Measurements from ENCODE around the gene GRIK3. TPM values are rescaled to one million over a fixed set of nuclear protein-coding genes. Genes with fewer than 3 reads are reported as not detected.

The GRIK3 gene
- total and polyA plus RNA-seq, 4 donors, result 0.03 to 0.08 (median 0.05) TPM; not detected in 1

DNA sequence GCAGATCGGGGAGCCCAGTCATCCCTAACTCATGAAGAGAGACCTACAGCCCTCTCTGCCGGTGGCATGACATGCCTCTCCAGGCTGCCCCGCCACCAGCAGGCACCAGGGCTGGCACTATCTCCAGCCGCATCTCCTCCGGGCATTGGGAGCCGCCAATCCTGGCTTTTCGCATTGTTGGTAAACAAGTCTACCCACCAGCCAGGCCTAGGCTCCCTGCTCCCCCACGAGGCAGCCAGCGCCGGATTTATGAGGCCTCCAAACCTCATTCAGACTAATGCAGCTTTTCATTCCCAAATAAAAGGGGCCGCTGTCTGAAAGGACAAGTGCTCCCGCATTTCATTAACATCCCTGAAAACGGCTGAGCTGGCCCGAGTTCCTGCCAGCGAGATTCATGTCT is 3.4 kb upstream of the GRIK3 start:
- Histone ChIP-seq H3K9me3 (ENCODE audit: control insufficient read depth in 4 of 4, low read length in 3 of 4) (no peaks in the 10 kb centered on the region), H3K4me1 (ENCODE audit: control insufficient read depth in 4 of 4, insufficient read depth in 4 of 4, low read length in 3 of 4) (peaks cover 0 to 8% (median 3%) of the 10 kb centered on the region in 4 donors), H3K27ac (ENCODE audit: low read depth in 1 of 2, low read length in 2 of 2) (no peak overlapping the region), H3K4me3 (ENCODE audit: low read depth in 1 of 3, low read length in 3 of 3) (no peak overlapping the region), H3K36me3 (ENCODE audit: control insufficient read depth in 4 of 4, insufficient read depth in 3 of 4, low read depth in 1 of 4, low read length in 3 of 4) (no peaks in the 10 kb centered on the region), H3K9ac (ENCODE audit: low read depth in 1 of 2, low read length in 2 of 2) (no peak overlapping the region), H3K27me3 (ENCODE audit: control insufficient read depth in 4 of 4, insufficient read depth in 4 of 4, low read length in 3 of 4) (peaks cover 7 to 21% (median 14%) of the 10 kb centered on the region in 4 donors)
- 11% methylated on average over 15 of the region's 15 CpGs for WGBS
- TF ChIP-seq, protein P1, sequence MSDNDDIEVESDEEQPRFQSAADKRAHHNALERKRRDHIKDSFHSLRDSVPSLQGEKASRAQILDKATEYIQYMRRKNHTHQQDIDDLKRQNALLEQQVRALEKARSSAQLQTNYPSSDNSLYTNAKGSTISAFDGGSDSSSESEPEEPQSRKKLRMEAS (IDR thresholded peaks at IDR 0.05), result no peak
- TF ChIP-seq ATF3 (IDR thresholded peaks at IDR 0.05), result no peak
- TF ChIP-seq, protein P2, sequence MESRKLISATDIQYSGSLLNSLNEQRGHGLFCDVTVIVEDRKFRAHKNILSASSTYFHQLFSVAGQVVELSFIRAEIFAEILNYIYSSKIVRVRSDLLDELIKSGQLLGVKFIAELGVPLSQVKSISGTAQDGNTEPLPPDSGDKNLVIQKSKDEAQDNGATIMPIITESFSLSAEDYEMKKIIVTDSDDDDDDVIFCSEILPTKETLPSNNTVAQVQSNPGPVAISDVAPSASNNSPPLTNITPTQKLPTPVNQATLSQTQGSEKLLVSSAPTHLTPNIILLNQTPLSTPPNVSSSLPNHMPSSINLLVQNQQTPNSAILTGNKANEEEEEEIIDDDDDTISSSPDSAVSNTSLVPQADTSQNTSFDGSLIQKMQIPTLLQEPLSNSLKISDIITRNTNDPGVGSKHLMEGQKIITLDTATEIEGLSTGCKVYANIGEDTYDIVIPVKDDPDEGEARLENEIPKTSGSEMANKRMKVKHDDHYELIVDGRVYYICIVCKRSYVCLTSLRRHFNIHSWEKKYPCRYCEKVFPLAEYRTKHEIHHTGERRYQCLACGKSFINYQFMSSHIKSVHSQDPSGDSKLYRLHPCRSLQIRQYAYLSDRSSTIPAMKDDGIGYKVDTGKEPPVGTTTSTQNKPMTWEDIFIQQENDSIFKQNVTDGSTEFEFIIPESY (IDR thresholded peaks at IDR 0.05), result no peak
- TF ChIP-seq GABPA (IDR thresholded peaks at IDR 0.05 in 1 of 2, conservative IDR thresholded peaks at IDR 0.05 in 1 of 2), result no peak
- TF ChIP-seq, protein P3, sequence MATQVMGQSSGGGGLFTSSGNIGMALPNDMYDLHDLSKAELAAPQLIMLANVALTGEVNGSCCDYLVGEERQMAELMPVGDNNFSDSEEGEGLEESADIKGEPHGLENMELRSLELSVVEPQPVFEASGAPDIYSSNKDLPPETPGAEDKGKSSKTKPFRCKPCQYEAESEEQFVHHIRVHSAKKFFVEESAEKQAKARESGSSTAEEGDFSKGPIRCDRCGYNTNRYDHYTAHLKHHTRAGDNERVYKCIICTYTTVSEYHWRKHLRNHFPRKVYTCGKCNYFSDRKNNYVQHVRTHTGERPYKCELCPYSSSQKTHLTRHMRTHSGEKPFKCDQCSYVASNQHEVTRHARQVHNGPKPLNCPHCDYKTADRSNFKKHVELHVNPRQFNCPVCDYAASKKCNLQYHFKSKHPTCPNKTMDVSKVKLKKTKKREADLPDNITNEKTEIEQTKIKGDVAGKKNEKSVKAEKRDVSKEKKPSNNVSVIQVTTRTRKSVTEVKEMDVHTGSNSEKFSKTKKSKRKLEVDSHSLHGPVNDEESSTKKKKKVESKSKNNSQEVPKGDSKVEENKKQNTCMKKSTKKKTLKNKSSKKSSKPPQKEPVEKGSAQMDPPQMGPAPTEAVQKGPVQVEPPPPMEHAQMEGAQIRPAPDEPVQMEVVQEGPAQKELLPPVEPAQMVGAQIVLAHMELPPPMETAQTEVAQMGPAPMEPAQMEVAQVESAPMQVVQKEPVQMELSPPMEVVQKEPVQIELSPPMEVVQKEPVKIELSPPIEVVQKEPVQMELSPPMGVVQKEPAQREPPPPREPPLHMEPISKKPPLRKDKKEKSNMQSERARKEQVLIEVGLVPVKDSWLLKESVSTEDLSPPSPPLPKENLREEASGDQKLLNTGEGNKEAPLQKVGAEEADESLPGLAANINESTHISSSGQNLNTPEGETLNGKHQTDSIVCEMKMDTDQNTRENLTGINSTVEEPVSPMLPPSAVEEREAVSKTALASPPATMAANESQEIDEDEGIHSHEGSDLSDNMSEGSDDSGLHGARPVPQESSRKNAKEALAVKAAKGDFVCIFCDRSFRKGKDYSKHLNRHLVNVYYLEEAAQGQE (IDR thresholded peaks at IDR 0.05), result no peak
- TF ChIP-seq RXRA (IDR thresholded peaks at IDR 0.05), result no peak
- no peak for TF ChIP-seq HNF4A (conservative IDR thresholded peaks at IDR 0.05)
- no peak for TF ChIP-seq NR2F2 (IDR thresholded peaks at IDR 0.05)
- no peak for TF ChIP-seq FOXA1 (IDR thresholded peaks at IDR 0.05)
- no peak for TF ChIP-seq SP1 (IDR thresholded peaks at IDR 0.05)
- TF ChIP-seq RAD21 (IDR thresholded peaks at IDR 0.05), result no peak
- no peak for TF ChIP-seq YY1 (IDR thresholded peaks at IDR 0.05)
- no peak for TF ChIP-seq EGR1 (IDR thresholded peaks at IDR 0.05; ENCODE audit: low read depth in 2 of 2)
- TF ChIP-seq FOXA2 (IDR thresholded peaks at IDR 0.05), result no peak
- DNase-seq (ENCODE audit: low spot score), result no peak

DNA sequence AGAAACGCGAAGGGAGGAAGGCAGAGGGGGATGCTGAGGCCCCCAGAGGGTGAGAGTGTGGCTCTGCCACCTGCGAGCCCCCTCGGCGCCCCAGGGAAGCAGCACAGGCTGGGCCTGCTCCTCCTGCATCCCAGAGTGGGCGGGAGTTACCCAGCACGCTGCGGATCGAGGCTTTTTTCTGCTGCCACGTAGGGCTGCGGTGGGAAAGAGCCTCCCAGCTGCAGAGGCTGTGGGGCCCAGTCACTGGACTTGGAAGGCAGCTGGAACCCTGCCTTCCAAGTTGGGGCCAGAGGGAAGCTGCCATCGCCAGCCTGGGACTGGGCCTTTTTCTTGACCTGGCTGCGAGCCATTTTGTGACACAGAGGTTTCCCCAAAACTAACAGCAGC is 2.3 kb upstream of the GRIK3 start:
- no peak for DNase-seq (ENCODE audit: low spot score)
- H3K4me3 ChIP-seq (ENCODE audit: low read depth in 1 of 3, low read length in 3 of 3), result no peak overlapping the region
- no peak overlapping the region for H3K27ac ChIP-seq (ENCODE audit: low read depth in 1 of 2, low read length in 2 of 2)
- WGBS, result 12% methylated on average over 13 of the region's 13 CpGs
- no peak overlapping the region for H3K9ac ChIP-seq (ENCODE audit: low read depth in 1 of 2, low read length in 2 of 2)
- H3K4me1 ChIP-seq (ENCODE audit: control insufficient read depth in 4 of 4, insufficient read depth in 4 of 4, low read length in 3 of 4), result peaks cover 0 to 8% (median 3%) of the 10 kb centered on the region in 4 donors
- no peaks in the 10 kb centered on the region for H3K9me3 ChIP-seq (ENCODE audit: control insufficient read depth in 4 of 4, low read length in 3 of 4)
- no peaks in the 10 kb centered on the region for H3K36me3 ChIP-seq (ENCODE audit: control insufficient read depth in 4 of 4, insufficient read depth in 3 of 4, low read depth in 1 of 4, low read length in 3 of 4)
- H3K27me3 ChIP-seq (ENCODE audit: control insufficient read depth in 4 of 4, insufficient read depth in 4 of 4, low read length in 3 of 4), result peaks cover 7 to 21% (median 17%) of the 10 kb centered on the region in 4 donors
- no peak for TF ChIP-seq RXRA (IDR thresholded peaks at IDR 0.05)
- no peak for TF ChIP-seq TAF1 (conservative IDR thresholded peaks at IDR 0.05)
- TF ChIP-seq NR2F2 (IDR thresholded peaks at IDR 0.05), result no peak
- no peak for TF ChIP-seq FOXA2 (IDR thresholded peaks at IDR 0.05)
- no peak for TF ChIP-seq JUND (IDR thresholded peaks at IDR 0.05)
- no peak for TF ChIP-seq EGR1 (IDR thresholded peaks at IDR 0.05; ENCODE audit: low read depth in 2 of 2)
- no peak for TF ChIP-seq HNF4G (IDR thresholded peaks at IDR 0.05)
- no peak for TF ChIP-seq FOXA1 (IDR thresholded peaks at IDR 0.05)
- no peak for TF ChIP-seq SP1 (IDR thresholded peaks at IDR 0.05)
- TF ChIP-seq, protein P3 (IDR thresholded peaks at IDR 0.05), result no peak
- TF ChIP-seq, protein P2 (IDR thresholded peaks at IDR 0.05), result no peak
- no peak for TF ChIP-seq GABPA (IDR thresholded peaks at IDR 0.05 in 1 of 2, conservative IDR thresholded peaks at IDR 0.05 in 1 of 2)
- TF ChIP-seq, protein P1 (IDR thresholded peaks at IDR 0.05), result no peak
- TF ChIP-seq, protein P4, sequence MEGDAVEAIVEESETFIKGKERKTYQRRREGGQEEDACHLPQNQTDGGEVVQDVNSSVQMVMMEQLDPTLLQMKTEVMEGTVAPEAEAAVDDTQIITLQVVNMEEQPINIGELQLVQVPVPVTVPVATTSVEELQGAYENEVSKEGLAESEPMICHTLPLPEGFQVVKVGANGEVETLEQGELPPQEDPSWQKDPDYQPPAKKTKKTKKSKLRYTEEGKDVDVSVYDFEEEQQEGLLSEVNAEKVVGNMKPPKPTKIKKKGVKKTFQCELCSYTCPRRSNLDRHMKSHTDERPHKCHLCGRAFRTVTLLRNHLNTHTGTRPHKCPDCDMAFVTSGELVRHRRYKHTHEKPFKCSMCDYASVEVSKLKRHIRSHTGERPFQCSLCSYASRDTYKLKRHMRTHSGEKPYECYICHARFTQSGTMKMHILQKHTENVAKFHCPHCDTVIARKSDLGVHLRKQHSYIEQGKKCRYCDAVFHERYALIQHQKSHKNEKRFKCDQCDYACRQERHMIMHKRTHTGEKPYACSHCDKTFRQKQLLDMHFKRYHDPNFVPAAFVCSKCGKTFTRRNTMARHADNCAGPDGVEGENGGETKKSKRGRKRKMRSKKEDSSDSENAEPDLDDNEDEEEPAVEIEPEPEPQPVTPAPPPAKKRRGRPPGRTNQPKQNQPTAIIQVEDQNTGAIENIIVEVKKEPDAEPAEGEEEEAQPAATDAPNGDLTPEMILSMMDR (IDR thresholded peaks at IDR 0.05; ENCODE audit: low read depth, low read length, missing input control), result no peak

Measured in liver (tissue), 9 donors.